SK-N-MC (cell line): ENCODE data around the gene TPGS1.

Experiments
- EZH2 ChIP-seq: fragments of 200-600 bp; sonication (generic); IDR thresholded peaks from one replicate; pipeline ENCODE4 v1.6.1; 2017; ENCODE audit warnings: antibody characterized with exemption
- FOXP2 ChIP-seq: optimal IDR thresholded peaks from 2 replicates; pipeline ENCODE3; 2011; ENCODE audit warnings: mild to moderate bottlenecking, moderate library complexity; ENCODE audit not compliant: insufficient read depth; ENCODE audit errors: extremely low read length, control extremely low read depth
- POLR2AphosphoS5 ChIP-seq: IDR thresholded peaks from 2 replicates; pipeline ENCODE4 v1.6.1; 2012; ENCODE audit warnings: mild to moderate bottlenecking, low read depth, low read length, borderline replicate concordance

DNA sequence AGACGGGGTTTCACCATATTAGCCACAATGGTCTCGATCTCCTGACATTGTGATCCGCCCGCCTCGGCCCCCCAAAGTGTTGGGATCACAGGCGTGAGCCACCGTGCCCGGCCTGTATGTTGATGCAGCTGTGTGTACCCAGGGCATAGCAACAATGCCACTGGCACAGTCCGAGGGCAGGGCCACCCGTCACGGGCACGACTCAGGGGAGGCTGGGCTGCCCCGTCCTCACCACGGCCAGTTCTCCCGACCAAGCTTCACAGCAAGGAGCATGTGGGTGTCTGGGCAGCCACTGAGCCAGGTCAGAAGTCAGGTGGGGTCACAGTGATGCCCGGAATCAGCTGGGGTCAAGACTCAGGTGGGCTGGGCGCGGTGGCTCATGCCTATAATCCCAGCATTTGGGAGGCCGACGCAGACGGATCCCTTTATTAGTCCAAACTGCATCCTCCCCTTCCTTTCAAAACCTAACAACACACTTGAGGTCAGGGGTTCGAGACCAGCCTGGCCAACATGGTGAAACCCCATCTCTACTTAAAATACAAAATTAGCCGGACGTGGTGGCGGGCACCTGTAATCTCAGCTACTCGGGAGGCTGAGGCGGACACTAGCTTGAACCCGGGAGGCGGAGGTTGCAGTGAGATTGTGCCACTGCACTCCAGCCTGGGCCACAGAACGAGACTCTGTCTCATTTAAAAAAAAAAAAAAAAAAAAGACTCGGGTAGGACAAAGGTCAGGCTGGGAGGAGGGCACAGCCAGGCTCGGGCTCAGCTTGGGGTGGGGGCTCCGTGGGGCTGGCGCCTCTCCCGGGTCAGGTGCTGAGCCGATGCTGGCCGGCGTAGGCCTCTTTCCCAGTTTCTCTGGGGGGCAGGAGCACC, 23.1 kb downstream of the TPGS1 start:
- TF ChIP-seq EZH2 (no peak), POLR2AphosphoS5 (no peak), FOXP2 (no peak)
